HG02938 (cell line): ENCODE measurements around the gene SLCO3A1.
"Not testable (repeated sequence)": the region's sequence is repeated elsewhere in the genome, so short reads cannot be mapped to it uniquely, and the experiment has no call there.

Experiments
- ATAC-seq: cut with Tn5 transposase; IDR thresholded peaks from one replicate; pipeline ENCODE4 v1.9.1; 2021; ENCODE audit warnings: mild to moderate bottlenecking, moderate library complexity; ENCODE audit not compliant: unreplicated experiment

Gene SLCO3A1

DNA sequence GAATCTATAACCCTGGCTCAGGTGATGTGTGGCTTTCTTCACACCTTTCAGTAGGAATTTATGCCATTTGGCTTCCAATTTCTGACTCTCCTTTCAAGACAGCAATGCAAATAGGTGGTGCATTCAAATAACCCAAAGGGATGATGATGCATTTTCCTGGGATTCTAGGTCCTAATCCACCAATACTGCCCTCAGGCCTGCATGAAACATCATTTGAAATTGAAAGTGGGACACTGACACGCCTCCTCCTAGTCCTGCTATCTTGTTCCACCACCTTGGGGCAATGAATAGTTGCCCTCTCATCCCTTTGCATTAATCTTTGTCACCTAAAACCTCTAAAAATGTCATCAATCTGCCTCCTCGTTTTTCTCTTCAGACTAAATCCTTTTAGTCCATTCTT, 341.7 kb downstream of the SLCO3A1 start:
- ATAC-seq, result no peak

DNA sequence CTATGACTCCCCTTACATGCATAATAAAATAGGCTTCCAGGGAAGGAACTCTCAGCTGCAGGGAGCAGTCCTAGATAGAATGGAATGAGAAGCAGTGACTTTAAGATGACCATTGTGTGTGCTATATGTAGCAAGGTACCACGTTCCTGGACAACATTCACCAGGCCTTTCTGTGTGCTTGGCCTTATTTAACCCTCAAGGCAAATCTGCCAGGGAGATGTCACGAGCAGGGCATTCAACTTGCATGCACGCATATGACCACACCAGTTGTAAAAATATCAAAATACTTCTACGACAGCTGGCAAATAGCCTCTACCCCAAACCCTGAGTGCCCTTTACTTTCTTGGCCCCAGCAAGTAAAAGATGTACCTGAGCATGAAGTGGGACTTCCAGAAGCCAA, 342.8 kb downstream of the SLCO3A1 start:
- ATAC-seq, result no peak

DNA sequence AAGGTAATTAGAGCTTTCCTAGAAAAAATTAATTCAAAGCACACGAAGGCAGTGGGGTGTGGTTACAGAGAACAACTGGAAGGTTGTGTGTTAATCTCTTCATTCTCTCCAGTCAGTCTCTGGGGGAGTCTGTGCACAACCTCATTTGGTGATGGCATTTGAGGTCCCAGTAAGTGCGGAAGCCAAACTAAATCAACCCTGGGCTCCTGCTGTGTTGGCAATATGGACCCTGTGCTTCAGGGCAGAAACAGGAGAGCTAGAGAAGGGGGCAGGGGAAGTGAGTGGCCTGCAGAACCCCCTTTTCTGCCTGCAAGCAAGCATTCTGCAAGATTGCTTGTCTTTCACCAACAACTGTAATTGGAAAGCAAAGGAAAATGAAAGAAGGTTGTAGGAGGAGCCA, 344.2 kb downstream of the SLCO3A1 start:
- ATAC-seq, result no peak

- no peak for ATAC-seq
Measured at GRCh38 chr15:92200891-92201290, 347.4 kb downstream of the SLCO3A1 start.

GRCh38 chr15:92205255-92205739, 351.8 kb downstream of the SLCO3A1 start:
- ATAC-seq, result no peak

DNA sequence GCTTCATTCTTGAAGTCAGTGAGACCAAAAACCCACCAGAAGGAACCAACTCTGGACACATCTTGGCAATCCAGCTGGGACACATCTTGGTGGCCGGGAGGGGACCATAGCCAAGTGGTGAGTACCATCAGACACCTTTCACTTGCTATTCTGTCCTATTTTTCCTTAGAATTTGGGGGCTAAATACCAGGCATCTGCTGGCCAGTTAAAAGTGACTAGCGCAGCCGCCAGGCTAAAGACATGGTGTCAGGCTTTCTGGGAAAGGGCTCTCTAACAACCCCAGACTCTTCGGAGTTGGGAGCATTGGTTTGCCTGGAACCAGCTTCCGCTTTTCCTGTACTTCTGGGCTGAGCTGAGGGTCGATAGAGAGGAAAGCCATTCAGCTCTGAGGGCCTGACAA, 354.1 kb downstream of the SLCO3A1 start:
- not testable (repeated sequence) for ATAC-seq
